GM18870 (cell line): ENCODE data around the gene FAM222B.
"Not testable (repeated sequence)": the region's sequence is repeated elsewhere in the genome, so short reads cannot be mapped to it uniquely, and the experiment has no call there.

Experiments
- ATAC-seq: cut with Tn5 transposase; IDR thresholded peaks from one replicate; pipeline ENCODE4 v1.9.1; 2021; ENCODE audit warnings: moderate library complexity; ENCODE audit not compliant: unreplicated experiment

FAM222B gene

GRCh38 chr17:28734712-28735241 is 107.8 kb downstream of the FAM222B start:
- no peak for ATAC-seq

GRCh38 chr17:28733346-28733745 is 109.2 kb downstream of the FAM222B start:
- ATAC-seq: no peak

DNA sequence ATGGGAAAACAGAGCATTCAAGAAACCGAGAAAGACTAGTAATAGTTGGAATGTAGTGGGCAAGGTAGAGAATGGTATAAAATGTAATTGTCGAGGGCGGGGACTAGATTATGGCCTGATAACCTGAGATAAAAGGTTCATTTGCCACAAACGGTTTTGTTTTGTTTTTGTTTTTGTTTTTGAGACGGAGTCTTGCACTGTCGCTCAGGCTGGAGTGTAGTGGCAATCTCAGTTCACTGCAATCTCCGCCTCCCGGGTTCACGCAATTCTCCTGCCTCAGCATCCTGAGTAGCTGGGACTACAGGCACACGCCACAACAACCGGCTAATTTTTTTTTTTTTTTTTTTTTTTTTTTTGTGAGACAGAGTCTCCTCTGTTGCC is 112.7 kb downstream of the FAM222B start:
- no peak for ATAC-seq

DNA sequence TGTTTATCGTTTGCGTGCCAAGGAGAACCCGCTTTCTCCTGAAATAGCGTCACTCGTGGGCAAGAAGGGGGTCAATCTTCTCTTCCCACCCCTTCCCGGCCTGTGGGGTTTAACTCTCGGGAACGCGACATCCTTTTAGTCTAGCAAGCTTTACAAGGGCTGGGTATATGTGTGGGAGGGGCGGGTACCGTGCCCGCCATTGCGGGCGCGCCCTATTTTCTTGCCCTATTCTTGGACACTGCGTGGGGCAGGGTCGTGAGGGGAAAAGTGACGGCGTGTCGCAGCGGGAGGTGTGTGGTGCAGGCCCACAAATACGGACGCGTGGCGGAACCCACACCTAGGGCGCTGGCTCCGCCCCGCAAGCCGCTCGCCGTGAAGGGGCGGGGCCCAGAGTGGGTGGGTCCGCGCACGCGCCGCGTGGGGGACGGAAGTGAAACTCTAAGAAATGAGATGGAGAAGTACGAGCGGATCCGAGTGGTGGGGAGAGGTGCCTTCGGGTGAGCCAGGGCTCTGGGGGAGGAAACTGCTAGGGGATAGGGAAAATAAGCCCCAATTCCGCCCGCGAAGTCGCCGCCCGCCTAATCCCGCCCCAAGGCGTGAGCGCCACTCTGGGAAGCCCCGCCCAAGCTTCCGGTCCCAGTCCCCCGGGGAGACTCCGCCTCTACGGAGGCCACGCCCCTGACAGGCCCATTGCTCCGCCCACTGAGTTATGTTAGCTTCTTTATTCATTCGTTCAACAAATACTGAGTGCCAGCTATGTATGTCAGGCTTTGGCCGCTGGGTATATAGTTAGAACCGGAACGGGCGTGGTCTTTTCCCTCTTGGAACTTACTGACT is 114.0 kb downstream of the FAM222B start, which contains the start of gene NEK8:
Gene NEK8, plus strand, starts transcription at position 425 of the 837 bp plus-strand sequence. Its CDS starts 26 bp downstream, at position 451.
- peak; percentile 22 for ATAC-seq

GRCh38 chr17:28726627-28727491 is 115.7 kb downstream of the FAM222B start:
- peak; percentile 35 for ATAC-seq

DNA sequence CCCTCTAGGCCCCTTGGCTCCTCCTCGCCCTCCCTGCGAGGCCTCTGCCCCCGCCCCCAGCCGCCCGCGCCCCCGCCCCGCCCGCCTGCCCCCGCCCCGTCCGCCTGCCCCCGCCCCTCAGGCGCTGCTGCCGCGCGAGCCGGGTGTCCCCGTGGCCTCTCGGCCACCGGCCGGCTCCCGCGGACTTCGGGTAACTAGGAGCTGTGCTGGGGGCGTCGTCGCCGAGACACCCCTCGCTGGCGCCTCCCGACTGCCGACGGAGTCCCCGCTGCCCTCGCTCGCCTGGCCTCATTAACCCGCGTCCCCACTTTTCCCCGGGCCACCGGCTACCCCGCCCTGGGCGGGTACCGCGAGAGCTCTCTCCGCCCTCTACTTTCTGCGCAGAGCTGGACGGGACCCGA is 116.4 kb downstream of the FAM222B start, which contains the start of gene TLCD1:
Gene TLCD1, minus strand, starts transcription at position 8 of the 401 bp plus-strand sequence. CDS start 136 bp downstream, outside the sequence.
- ATAC-seq: peak; percentile 0

DNA sequence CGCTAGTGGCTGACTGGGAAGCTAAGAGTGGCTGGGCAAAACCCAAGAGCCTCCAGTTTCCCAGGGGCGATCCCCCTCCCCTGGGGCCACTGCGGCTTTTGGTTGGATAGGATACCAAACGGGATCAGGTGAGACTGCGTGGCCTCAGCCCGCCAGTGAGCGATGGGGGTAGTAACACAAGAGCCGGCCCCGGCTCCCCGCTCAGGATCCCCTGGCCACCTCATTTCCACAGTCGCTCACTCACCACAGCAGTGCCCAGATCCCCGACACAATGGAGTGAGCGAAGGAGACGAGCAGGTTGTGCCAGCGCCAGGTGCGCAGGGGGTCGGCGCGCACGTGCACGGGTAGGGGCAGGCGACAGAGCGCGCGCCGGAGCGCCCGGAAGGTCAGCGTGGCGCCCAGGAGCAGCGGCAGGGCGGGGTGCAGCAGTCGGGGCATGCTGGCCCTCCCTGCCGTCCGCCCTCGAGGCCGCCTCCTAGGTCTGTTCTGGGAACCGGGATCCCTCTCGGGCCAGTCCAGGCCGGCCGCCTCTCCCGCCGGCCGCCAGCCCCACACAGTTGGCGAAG is 116.8 kb downstream of the FAM222B start:
- no peak for ATAC-seq

DNA sequence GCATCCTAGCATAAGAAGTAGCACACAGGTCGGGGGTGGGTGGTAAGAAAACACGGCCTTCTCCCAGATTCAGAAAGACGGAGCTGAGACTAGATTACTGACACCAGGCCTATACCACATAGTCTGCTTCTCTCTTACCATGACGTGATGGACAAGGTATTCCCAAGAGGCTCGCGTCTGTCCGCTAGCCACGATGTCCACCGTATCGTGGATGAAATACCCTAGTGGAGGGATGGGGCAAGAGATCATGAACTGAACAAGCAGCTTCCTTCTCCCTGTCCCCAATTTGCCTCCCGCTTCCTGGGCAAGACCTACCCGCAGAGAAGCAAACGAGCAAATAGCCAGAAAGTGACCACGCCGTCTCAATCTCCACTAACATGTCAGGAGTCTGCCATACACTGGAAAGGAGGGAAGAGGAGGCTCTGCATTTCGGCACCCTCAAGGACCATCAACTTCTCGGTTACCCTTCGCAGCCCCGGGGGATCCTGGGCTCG is 117.4 kb downstream of the FAM222B start:
- no peak for ATAC-seq

DNA sequence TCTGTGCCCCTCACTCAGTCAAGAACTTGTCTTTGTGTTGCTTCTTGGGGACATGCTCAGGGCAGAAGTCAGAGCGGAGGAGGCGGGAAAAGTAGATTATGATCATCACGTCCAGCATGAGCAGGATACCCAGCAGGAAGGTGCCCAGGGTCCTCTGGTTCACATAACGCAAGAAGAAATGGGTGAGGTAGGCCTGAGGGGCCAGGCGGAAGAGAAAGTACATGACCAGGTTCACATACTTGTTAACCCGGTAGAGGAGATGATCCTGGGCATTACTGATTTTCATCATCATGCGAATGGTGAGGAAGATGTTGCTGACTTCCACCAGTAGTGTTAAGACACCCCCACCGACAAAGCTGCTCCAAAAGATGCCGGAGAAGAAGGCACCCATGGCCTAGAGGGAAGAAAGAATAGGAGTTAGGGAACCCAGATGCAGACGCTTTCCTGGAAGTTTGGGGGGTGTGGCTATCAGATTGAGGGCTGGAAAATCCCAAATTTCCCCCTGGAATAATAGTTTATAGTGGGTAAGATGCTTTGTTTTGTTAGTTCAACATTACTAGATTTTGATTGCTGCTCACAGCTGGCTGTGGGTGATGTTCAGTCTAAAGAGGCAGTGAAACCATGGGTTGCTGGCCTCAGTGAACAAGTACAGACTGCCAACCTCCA is 118.0 kb downstream of the FAM222B start:
- ATAC-seq: no peak

- ATAC-seq: not testable (repeated sequence)
Measured at GRCh38 chr17:28723836-28724499, 118.6 kb downstream of the FAM222B start.

GRCh38 chr17:28723159-28723835 is 119.3 kb downstream of the FAM222B start:
- ATAC-seq: no peak

- ATAC-seq: no peak
Measured at GRCh38 chr17:28722417-28723158, 120.0 kb downstream of the FAM222B start.

- ATAC-seq: not testable (repeated sequence)
Measured at GRCh38 chr17:28720997-28721329, 121.6 kb downstream of the FAM222B start.

DNA sequence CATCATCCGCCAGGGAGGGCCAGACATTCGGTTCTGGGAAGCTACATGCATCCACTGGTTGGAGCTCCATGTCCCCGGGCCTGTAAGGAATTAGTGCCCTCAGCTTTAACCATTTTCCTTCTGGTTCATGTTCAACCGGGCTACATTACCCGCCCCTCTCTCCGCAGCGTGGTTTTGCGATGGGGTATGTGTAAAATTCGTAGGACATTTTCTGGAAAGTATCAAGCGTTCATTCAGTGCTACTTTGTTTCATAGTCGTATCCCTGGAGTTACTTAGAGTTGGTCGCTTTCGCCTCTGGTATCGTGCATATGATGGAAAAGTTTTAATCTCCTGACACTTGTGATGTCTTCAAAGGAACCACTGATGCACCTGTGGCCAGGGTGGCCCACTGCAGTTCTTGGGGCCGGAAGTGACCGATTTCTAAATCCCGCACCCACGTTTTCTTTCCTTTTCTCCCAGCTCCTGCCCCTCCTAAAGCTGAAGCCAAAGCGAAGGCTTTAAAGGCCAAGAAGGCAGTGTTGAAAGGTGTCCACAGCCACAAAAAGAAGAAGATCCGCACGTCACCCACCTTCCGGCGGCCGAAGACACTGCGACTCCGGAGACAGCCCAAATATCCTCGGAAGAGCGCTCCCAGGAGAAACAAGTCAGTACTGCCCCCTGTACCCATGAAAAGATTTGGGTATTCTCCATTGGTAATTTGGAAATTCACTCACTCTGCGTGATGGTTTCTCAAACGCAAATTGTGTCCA is 122.2 kb downstream of the FAM222B start:
- no peak for ATAC-seq

DNA sequence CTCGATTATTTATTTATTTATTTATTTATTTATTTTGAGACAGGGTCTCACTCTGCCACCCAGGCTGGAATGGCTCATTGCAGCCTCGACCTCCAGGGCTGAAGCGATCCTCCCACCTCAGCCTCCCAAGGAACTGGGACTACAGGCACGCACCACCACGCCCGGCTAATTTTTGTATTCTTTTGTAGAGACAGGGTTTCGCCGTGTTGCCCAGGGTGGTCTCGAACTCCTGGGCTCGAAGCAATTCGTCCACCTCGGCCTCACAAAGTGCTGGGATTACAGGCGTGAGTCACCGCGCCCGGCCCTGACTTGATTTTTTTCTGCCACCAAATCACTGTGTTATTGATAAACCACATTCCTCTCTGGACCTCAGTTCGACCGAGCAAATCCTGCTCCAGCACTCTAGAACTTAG is 123.6 kb downstream of the FAM222B start:
- no peak for ATAC-seq

- ATAC-seq: no peak
Measured at GRCh38 chr17:28718333-28719020, 124.1 kb downstream of the FAM222B start.

GRCh38 chr17:28717578-28718332 is 124.8 kb downstream of the FAM222B start, which contains the start of gene RAB34:
Gene RAB34, minus strand, starts transcription at chr17:28717868. Its CDS starts 602 bp downstream, at chr17:28717266.
- no peak for ATAC-seq
